DND-41 (cell line): Measurements from ENCODE around the gene CYBA.

Experiments used
- ATAC-seq: fragments of 200-7000 bp; cut with Tn5 transposase; 3 replicates; pipeline ENCODE4 v1.9.1; 2021; ENCODE audit warnings: low read depth; ENCODE audit not compliant: insufficient read depth
- DNase-seq: peaks from one replicate; pipeline ENCODE4 v3.0.0-alpha.2; 2020
- H2AFZ ChIP-seq: 2 replicates; pipeline ENCODE4 v1.6.0; 2012; ENCODE audit warnings: low read depth, low read length
- H3K27ac ChIP-seq: 2 replicates; pipeline ENCODE4 v1.5.1; 2012; ENCODE audit warnings: low read length, inconsistent platforms
- H3K27me3 ChIP-seq: fragments of 200-600 bp; sonication (generic); 2 replicates; pipeline ENCODE4 v1.6.0; 2012; ENCODE audit warnings: low read length, mild to moderate bottlenecking, inconsistent platforms; ENCODE audit not compliant: insufficient read depth, poor library complexity
- H3K36me3 ChIP-seq: 2 replicates; pipeline ENCODE4 v1.5.1; 2012; ENCODE audit warnings: low read length, inconsistent platforms; ENCODE audit not compliant: insufficient read depth
- H3K4me1 ChIP-seq: 2 replicates; pipeline ENCODE4 v1.5.1; 2012; ENCODE audit warnings: mild to moderate bottlenecking, low read length; ENCODE audit not compliant: insufficient read depth
- H3K4me2 ChIP-seq: 2 replicates; pipeline ENCODE4 v1.6.0; 2012; ENCODE audit warnings: mild to moderate bottlenecking, moderate library complexity, low read length, inconsistent platforms; ENCODE audit not compliant: insufficient read depth
- H3K4me3 ChIP-seq, 2 experiments: fragments of 200-600 bp in 1 of 2; shearing (Covaris generic) in 1 of 2; 2 replicates each; pipeline ENCODE4 v1.5.1; 2012 to 2016; ENCODE audit warnings: inconsistent platforms in 2 of 2, low read length in 2 of 2, mild to moderate bottlenecking in 2 of 2, low read depth in 1 of 2, moderate library complexity in 1 of 2
- H3K79me2 ChIP-seq: 2 replicates; pipeline ENCODE4 v1.6.0; 2012; ENCODE audit warnings: low read length, inconsistent platforms; ENCODE audit not compliant: insufficient read depth
- H3K9ac ChIP-seq: 2 replicates; pipeline ENCODE4 v1.6.0; 2012; ENCODE audit warnings: low read depth, mild to moderate bottlenecking, inconsistent platforms, low read length, moderate library complexity
- H3K9me3 ChIP-seq: 2 replicates; pipeline ENCODE4 v1.5.1; 2012; ENCODE audit warnings: low read length, moderate library complexity, mild to moderate bottlenecking, inconsistent platforms; ENCODE audit not compliant: insufficient read depth, severe bottlenecking
- H4K20me1 ChIP-seq: 2 replicates; pipeline ENCODE4 v1.6.0; 2012; ENCODE audit warnings: low read length; ENCODE audit not compliant: insufficient read depth
- CTCF ChIP-seq: IDR thresholded peaks from 2 replicates; pipeline ENCODE4 v1.5.1; 2012; ENCODE audit warnings: borderline replicate concordance, low read length, moderate library complexity, mild to moderate bottlenecking; ENCODE audit not compliant: poor library complexity, severe bottlenecking; ENCODE audit errors: extremely low read depth
- EZH2 ChIP-seq: IDR thresholded peaks from 3 replicates; pipeline ENCODE4 v1.6.1; 2012; ENCODE audit warnings: borderline replicate concordance, low read depth, mild to moderate bottlenecking, moderate library complexity, low read length, inconsistent platforms; ENCODE audit not compliant: severe bottlenecking

CYBA gene

GRCh38 chr16:88595101-88595500 is 55.8 kb downstream of the CYBA start:
- H3K4me2 ChIP-seq = no peak overlapping the region
- no peaks in the 10 kb centered on the region for H3K27me3 ChIP-seq
- H3K9me3 ChIP-seq = no peaks in the 10 kb centered on the region
- H3K4me3 ChIP-seq = no peak overlapping the region
- H3K36me3 ChIP-seq = peaks cover 73% of the 10 kb centered on the region
- DNase-seq (no peak), ATAC-seq (no peak)
- no peak overlapping the region for H2AFZ ChIP-seq
- H3K27ac ChIP-seq = no peak overlapping the region
- H3K4me1 ChIP-seq = no peaks in the 10 kb centered on the region
- H4K20me1 ChIP-seq = peaks cover 51% of the 10 kb centered on the region
- H3K9ac ChIP-seq = no peak overlapping the region
- H3K79me2 ChIP-seq = peaks cover 65% of the 10 kb centered on the region
- TF ChIP-seq CTCF = no peak
- TF ChIP-seq EZH2 = no peak

GRCh38 chr16:88593910-88594309 is 56.9 kb downstream of the CYBA start:
- DNase-seq (no peak), ATAC-seq (no peak)
- H3K9me3 ChIP-seq = no peaks in the 10 kb centered on the region
- H3K36me3 ChIP-seq = peaks cover 73% of the 10 kb centered on the region
- H3K4me2 ChIP-seq = no peak overlapping the region
- no peak overlapping the region for H2AFZ ChIP-seq
- H3K4me3 ChIP-seq = no peak overlapping the region
- H3K27ac ChIP-seq = no peak overlapping the region
- H3K4me1 ChIP-seq = no peaks in the 10 kb centered on the region
- TF ChIP-seq EZH2 (no peak), CTCF (no peak)
- no peak overlapping the region for H3K9ac ChIP-seq
- H4K20me1 ChIP-seq = peaks cover 50% of the 10 kb centered on the region
- peaks cover 77% of the 10 kb centered on the region for H3K79me2 ChIP-seq
- no peaks in the 10 kb centered on the region for H3K27me3 ChIP-seq

GRCh38 chr16:88593489-88593888 is 57.4 kb downstream of the CYBA start:
- no peaks in the 10 kb centered on the region for H3K27me3 ChIP-seq
- TF ChIP-seq CTCF (no peak), EZH2 (no peak)
- no peaks in the 10 kb centered on the region for H3K9me3 ChIP-seq
- H3K79me2 ChIP-seq = peaks cover 79% of the 10 kb centered on the region
- H3K27ac ChIP-seq = no peak overlapping the region
- no peak overlapping the region for H3K4me2 ChIP-seq
- H2AFZ ChIP-seq = no peak overlapping the region
- peaks cover 49% of the 10 kb centered on the region for H4K20me1 ChIP-seq
- H3K9ac ChIP-seq = no peak overlapping the region
- no peak overlapping the region for H3K4me3 ChIP-seq
- ATAC-seq = no peak
- H3K4me1 ChIP-seq = no peaks in the 10 kb centered on the region
- no peak for DNase-seq
- H3K36me3 ChIP-seq = peaks cover 73% of the 10 kb centered on the region
